GM12878 (cell line): Measurements from ENCODE around the gene KCNJ12. TPM values are rescaled to one million over a fixed set of nuclear protein-coding genes. Genes with fewer than 3 reads are reported as not detected.

Experiments
- ATAC-seq: fragments of 200-7000 bp; cut with Tn5 transposase; 3 replicates; pipeline ENCODE4 v1.9.1; 2020; ENCODE audit warnings: mild to moderate bottlenecking, moderate library complexity
- BruUV-seq: library from RNA; stranded (reverse); fragments of 400-500 nt; replicated peaks from 2 replicates; lab custom pipeline; 2021; lab: Mats Ljungman, UMichigan
- CTCF ChIA-PET: fragments of 300-600 bp; sonication (Branson Sonifier 250); formaldehyde crosslinking; extraction: SDS; loops from one replicate; lab custom pipeline; 2021; ENCODE audit warnings: inconsistent platforms; lab: Yijun Ruan, JAX
- POLR2A ChIA-PET: fragments of 350-600 bp; formaldehyde crosslinking; extraction: SDS; loops from one replicate; lab custom pipeline; 2021; ENCODE audit warnings: inconsistent platforms; lab: Charles Lee
- RAD21 ChIA-PET: fragments of 300-600 bp; sonication (Branson Sonifier 250); formaldehyde crosslinking; loops from one replicate; lab custom pipeline; 2023; ENCODE audit warnings: antibody characterized with exemption; ENCODE audit not compliant: unreplicated experiment; lab: Charles Lee
- SMC1A ChIA-PET: fragments of 300-600 bp; sonication (Branson Sonifier 250); formaldehyde crosslinking; loops from one replicate; lab custom pipeline; 2023; ENCODE audit not compliant: unreplicated experiment, uncharacterized antibody; lab: Charles Lee
- DNase-seq: peaks from one replicate; pipeline ENCODE4 v3.0.0-alpha.2; 2011; ENCODE audit warnings: low read depth, low spot score
- FAIRE-seq: peaks from 3 replicates; lab custom pipeline; 2011; peaks lifted over from hg19 to GRCh38; lab: Jason Lieb, UNC
- H2AFZ ChIP-seq: 2 replicates; pipeline ENCODE4 v1.6.0; 2011; ENCODE audit warnings: low read depth, low read length, control low read depth; ENCODE audit not compliant: control insufficient read depth
- H3K27ac ChIP-seq: 2 replicates; pipeline ENCODE4 v1.5.1; 2011; ENCODE audit warnings: control low read depth; ENCODE audit not compliant: control insufficient read depth, insufficient read depth
- H3K27me3 ChIP-seq, 2 experiments: replicated peaks in 1 of 2; 2 replicates each; pipeline versions ENCODE4 v1.6.0 to v1.6.1; 2011; ENCODE audit warnings: low read length in 1 of 2; ENCODE audit not compliant: control insufficient read depth in 2 of 2, insufficient read depth in 2 of 2
- H3K36me3 ChIP-seq, 2 experiments: 2 replicates each; pipeline ENCODE4 v1.5.1; 2011; ENCODE audit warnings: low read length in 1 of 2; ENCODE audit not compliant: control insufficient read depth in 2 of 2, insufficient read depth in 2 of 2
- H3K4me1 ChIP-seq: 2 replicates; pipeline ENCODE4 v1.6.1; 2011; ENCODE audit warnings: mild to moderate bottlenecking, low read length, moderate library complexity, mixed read lengths; ENCODE audit not compliant: control insufficient read depth, insufficient read depth
- H3K4me2 ChIP-seq: 2 replicates; pipeline ENCODE4 v1.6.0; 2011; ENCODE audit warnings: control low read depth; ENCODE audit not compliant: control insufficient read depth, insufficient read depth
- H3K4me3 ChIP-seq: fragments of 200-600 bp; sonication (generic); 2 replicates; pipeline ENCODE4 v1.5.1; 2016
- H3K79me2 ChIP-seq: 2 replicates; pipeline ENCODE4 v1.6.0; 2011; ENCODE audit warnings: low read length; ENCODE audit not compliant: control insufficient read depth, insufficient read depth
- H3K9ac ChIP-seq: 2 replicates; pipeline ENCODE4 v1.8.0; 2011; ENCODE audit warnings: low read length, control low read depth, mixed read lengths; ENCODE audit not compliant: control insufficient read depth, insufficient read depth
- H3K9me3 ChIP-seq: replicated peaks from 3 replicates; pipeline ENCODE4 v1.5.1; 2011; ENCODE audit warnings: mild to moderate bottlenecking, low read length; ENCODE audit not compliant: control insufficient read depth, insufficient read depth
- H4K20me1 ChIP-seq: 2 replicates; pipeline ENCODE4 v1.6.0; 2011; ENCODE audit not compliant: control insufficient read depth, insufficient read depth
- ESRRA ChIP-seq: IDR thresholded peaks from 2 replicates; pipeline ENCODE4 v1.6.1; 2012; ENCODE audit warnings: mild to moderate bottlenecking, low read length, improper control_type of control experiment
- GATAD2B ChIP-seq: fragments of 450-650 bp; conservative IDR thresholded peaks from 2 replicates; pipeline ENCODE4 v1.6.1; 2017; ENCODE audit warnings: low read depth, mild to moderate bottlenecking, moderate library complexity
- HDAC2 ChIP-seq: fragments of 200-600 bp; sonication (generic); IDR thresholded peaks from 2 replicates; pipeline ENCODE4 v1.6.1; 2017
- IKZF1 ChIP-seq: fragments of 450-650 bp; conservative IDR thresholded peaks from 2 replicates; pipeline ENCODE4 v1.6.1; 2017; ENCODE audit warnings: antibody characterized with exemption, mild to moderate bottlenecking
- IKZF2 ChIP-seq, 2 experiments: fragments of 450-650 bp; IDR thresholded peaks; 2 replicates each; pipeline ENCODE4 v1.6.1; 2017; ENCODE audit warnings: mild to moderate bottlenecking in 2 of 2, moderate library complexity in 2 of 2
- MEF2B ChIP-seq: fragments of 450-650 bp; IDR thresholded peaks from 2 replicates; pipeline ENCODE4 v1.6.1; 2018; ENCODE audit warnings: mild to moderate bottlenecking, moderate library complexity; ENCODE audit not compliant: partially characterized antibody, poor library complexity, severe bottlenecking
- MTA3 ChIP-seq: IDR thresholded peaks from 2 replicates; pipeline ENCODE4 v1.6.1; 2012; ENCODE audit warnings: low read length, inconsistent platforms, borderline replicate concordance
- NR2F1 ChIP-seq: fragments of 450-650 bp; conservative IDR thresholded peaks from 2 replicates; pipeline ENCODE4 v1.6.1; 2017; ENCODE audit warnings: mild to moderate bottlenecking
- POLR2AphosphoS5 ChIP-seq: IDR thresholded peaks from 2 replicates; pipeline ENCODE4 v1.6.1; 2011; ENCODE audit warnings: mild to moderate bottlenecking, low read length, inconsistent platforms
- SMARCA5 ChIP-seq: fragments of 450-650 bp; IDR thresholded peaks from 2 replicates; pipeline ENCODE4 v1.6.1; 2017; ENCODE audit warnings: mild to moderate bottlenecking
- ZNF217 ChIP-seq: fragments of 450-650 bp; IDR thresholded peaks from 2 replicates; pipeline ENCODE4 v1.6.1; 2017; ENCODE audit warnings: antibody characterized with exemption, mild to moderate bottlenecking
- ZNF24 ChIP-seq: fragments of 450-650 bp; IDR thresholded peaks from 2 replicates; pipeline ENCODE4 v1.6.1; 2017; ENCODE audit warnings: antibody characterized with exemption, mild to moderate bottlenecking
- WGBS: methylation state at CpG from one replicate; pipeline ENCODE4 v1.1.6; 2016; ENCODE audit warnings: low lambda C conversion rate; ENCODE audit not compliant: insufficient replicate concordance, insufficient coverage; ENCODE audit errors: missing lambda C conversion rate; 5-methylcytosine and 5-hydroxymethylcytosine counted together
- in situ Hi-C: fragments of 300-500 bp; cut with MboI; formaldehyde crosslinking; loops from 9 replicates; pipeline ENCODE4 v1.14.3; 2018; ENCODE audit warnings: mixed read lengths
- intact Hi-C: fragments of 100-400 bp; cut with micrococcal nuclease; formaldehyde crosslinking; loops from one replicate; pipeline ENCODE4 v1.14.2; 2022; ENCODE audit not compliant: unreplicated experiment
- polyA plus RNA-seq, 11 experiments: library from polyadenylated mRNA; depleted of rRNA in 4 of 11; unstranded in 6 of 11; stranded (reverse) in 5 of 11; fragments of >200 nt; fragmentation: Nextera tagmentation in 4 of 11; fragmentation: Illumina TruSeq in 1 of 11; extraction: Ambion mirVana in 4 of 11; extraction: Trizol in 1 of 11; gene quantifications; 1 replicate in 1 of 11; 2 replicates in 10 of 11; pipeline versions ENCODE4 v1.2.1 to v1.2.3, GENCODE V29; 2011 to 2016; ENCODE audit warnings: inconsistent platforms in 2 of 11, missing spikeins in 2 of 11, low read depth in 1 of 11
- total RNA-seq, 4 experiments: library from RNA; depleted of rRNA in 3 of 4; stranded (reverse); fragments of >200 nt in 3 of 4; fragmentation: Illumina TruSeq in 1 of 4; extraction: Trizol in 1 of 4; gene quantifications; 2 replicates each; pipeline versions ENCODE4 v1.2.1 to v1.2.3, GENCODE V29; 2013 to 2021

KCNJ12 gene
- total and polyA plus RNA-seq, 10 of the 15 experiments (the other 5 are each of a cell fraction or from before 2014, with no cell fraction given) = 0.04 to 0.21 (median 0.09) TPM; not detected in 3

DNA sequence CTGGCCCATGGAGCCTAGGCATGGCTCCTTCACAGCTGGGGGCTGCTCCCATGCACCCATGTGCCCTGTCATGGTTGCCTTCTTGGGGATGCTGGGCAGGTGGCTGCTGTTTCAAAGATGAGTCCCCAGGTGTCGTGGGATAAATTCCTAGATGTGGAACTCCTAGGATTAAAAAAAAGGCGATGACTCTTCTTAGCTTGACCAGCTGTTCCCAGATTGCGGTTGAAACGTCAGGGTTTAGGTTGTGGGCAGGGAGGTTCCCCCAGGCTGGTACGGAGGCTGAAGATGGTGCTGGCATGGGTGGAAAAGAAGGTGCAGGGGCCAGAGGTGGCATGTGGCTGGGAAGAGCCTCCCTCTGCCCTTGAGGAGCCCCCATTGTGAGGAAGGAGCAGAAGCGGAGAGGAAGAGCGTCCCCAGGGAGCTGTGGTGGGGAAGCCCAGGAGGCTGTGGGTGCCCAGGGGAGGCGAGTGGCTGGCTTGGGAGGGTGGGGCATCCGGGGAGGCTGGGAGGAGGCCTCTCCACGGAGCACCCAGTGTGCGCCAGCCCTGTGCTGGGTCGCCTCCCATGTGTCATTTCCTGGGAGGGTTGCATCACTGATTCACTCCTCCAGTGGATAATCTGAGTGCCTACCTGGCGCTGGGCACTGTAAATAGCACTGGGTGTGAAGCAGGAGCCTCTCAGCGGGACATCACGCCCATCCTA is 7.5 kb upstream of the KCNJ12 start:
- FAIRE-seq (no peak), ATAC-seq (peak; percentile 82), DNase-seq (no peak)
- Histone ChIP-seq H3K4me1 (no peaks in the 10 kb centered on the region), H3K9ac (no peak overlapping the region), H3K36me3 (no peaks in the 10 kb centered on the region), H3K4me2 (no peak overlapping the region), H3K27ac (no peak overlapping the region), H3K27me3 (no peaks in the 10 kb centered on the region), H4K20me1 (no peaks in the 10 kb centered on the region), H3K79me2 (no peaks in the 10 kb centered on the region), H3K9me3 (no peaks in the 10 kb centered on the region), H3K4me3 (no peak overlapping the region), H2AFZ (no peak overlapping the region)
- RAD21 ChIA-PET = interaction anchor here (1.2 kb wide), 1 partner anchor 10 kb away, joined by 3 read pairs; no protein-coding TSS in a partner anchor
- CTCF ChIA-PET = no interaction called here
- BruUV-seq = no TSS peak
- POLR2A ChIA-PET = no interaction called here
- intact Hi-C loops = no loop called here
- under 1% methylated on average over 15 of the region's 15 CpGs for WGBS
- SMC1A ChIA-PET = no interaction called here
- TF ChIP-seq ZNF217 (no peak), SMARCA5 (0 out of 2 replicates have a peak, but pooled peaks have one; percentile 44), MEF2B (peak; percentile 83), IKZF1 (peak; percentile 47; the same call in 1 of the 2 replicates), GATAD2B (0 out of 2 replicates have a peak, but pooled peaks have one; percentile 27), NR2F1 (no peak), MTA3 (no peak), ESRRA (no peak), IKZF2 (IDR thresholded peaks at IDR 0.05) (0 out of 4 replicates have a peak, but pooled peaks of 1 of the 2 experiments have one; percentile 25), ZNF24 (no peak), HDAC2 (no peak), POLR2AphosphoS5 (no peak)
- in situ Hi-C loops = no loop called here
